GM21515 (cell line): ENCODE data around the gene MC1R.
"Not testable (repeated sequence)": the region's sequence is repeated elsewhere in the genome, so short reads cannot be mapped to it uniquely, and the experiment has no call there.

ENCODE experiments used
- ATAC-seq: cut with Tn5 transposase; IDR thresholded peaks from one replicate; pipeline ENCODE4 v1.9.1; 2021; ENCODE audit not compliant: unreplicated experiment

The MC1R gene

GRCh38 chr16:89934019-89934418, 15.4 kb downstream of the MC1R start:
- ATAC-seq = not testable (repeated sequence)

GRCh38 chr16:89934611-89935553, 16.2 kb downstream of the MC1R start:
- no peak for ATAC-seq

GRCh38 chr16:89935620-89936019, 17.0 kb downstream of the MC1R start:
- not testable (repeated sequence) for ATAC-seq

GRCh38 chr16:89936034-89936433, 17.4 kb downstream of the MC1R start:
- no peak for ATAC-seq

GRCh38 chr16:89936508-89936907, 17.8 kb downstream of the MC1R start:
- no peak for ATAC-seq

GRCh38 chr16:89936981-89937380, 18.3 kb downstream of the MC1R start:
- ATAC-seq = no peak

GRCh38 chr16:89938175-89938885, 19.7 kb downstream of the MC1R start:
- no peak for ATAC-seq

GRCh38 chr16:89944773-89945172, 26.1 kb downstream of the MC1R start:
- no peak for ATAC-seq

GRCh38 chr16:89945654-89946053, 27.0 kb downstream of the MC1R start:
- ATAC-seq = no peak

- no peak for ATAC-seq
Observed at GRCh38 chr16:89946515-89946914, 27.9 kb downstream of the MC1R start.

- no peak for ATAC-seq
Observed at GRCh38 chr16:89949121-89949742, 30.6 kb downstream of the MC1R start.

GRCh38 chr16:89949756-89950155, 31.1 kb downstream of the MC1R start:
- ATAC-seq = no peak

GRCh38 chr16:89951509-89951908, 32.8 kb downstream of the MC1R start:
- no peak for ATAC-seq

GRCh38 chr16:89952049-89952448, 33.4 kb downstream of the MC1R start:
- ATAC-seq = no peak

- ATAC-seq = no peak
Observed at GRCh38 chr16:89952551-89952950, 33.9 kb downstream of the MC1R start.

GRCh38 chr16:89953671-89954406, 35.2 kb downstream of the MC1R start:
- peak; percentile 50 for ATAC-seq

GRCh38 chr16:89954462-89954861, 35.8 kb downstream of the MC1R start:
- ATAC-seq = no peak

GRCh38 chr16:89955001-89955685, 36.5 kb downstream of the MC1R start:
- ATAC-seq = no peak

GRCh38 chr16:89956505-89957215, 38.0 kb downstream of the MC1R start:
- no peak for ATAC-seq
